SK-N-SH (cell line): ENCODE measurements around the gene ACACB.

Experiments used
- EP300 ChIP-seq, 2 experiments: IDR thresholded peaks; 2 replicates each; pipeline versions ENCODE4 v1.4.0 to v1.6.1; 2012; ENCODE audit warnings: borderline replicate concordance in 1 of 2, low read depth in 1 of 2, low read length in 1 of 2
- EZH2phosphoT487 ChIP-seq: fragments of 200-600 bp; sonication (generic); IDR thresholded peaks from 2 replicates; pipeline ENCODE4 v1.6.1; 2017; ENCODE audit warnings: low read depth, mixed run types, mild to moderate bottlenecking, antibody characterized with exemption, moderate library complexity, borderline replicate concordance
- GABPA ChIP-seq: IDR thresholded peaks from 2 replicates; pipeline ENCODE4 v1.4.0; 2012; ENCODE audit warnings: low read depth, mild to moderate bottlenecking
- MEF2A ChIP-seq: IDR thresholded peaks from 2 replicates; pipeline ENCODE4 v1.4.0; 2012; ENCODE audit warnings: low read depth, borderline replicate concordance
- NRF1 ChIP-seq: IDR thresholded peaks from 2 replicates; pipeline ENCODE4 v1.6.1; 2012; ENCODE audit warnings: low read depth, mild to moderate bottlenecking, low read length
- POLR2AphosphoS5 ChIP-seq: IDR thresholded peaks from 2 replicates; pipeline ENCODE4 v1.6.1; 2012; ENCODE audit warnings: low read depth, low read length
- RAD21 ChIP-seq: IDR thresholded peaks from 2 replicates; pipeline ENCODE4 v1.6.1; 2012; ENCODE audit warnings: mild to moderate bottlenecking, low read length
- TAF1 ChIP-seq: IDR thresholded peaks from 2 replicates; pipeline ENCODE4 v1.6.1; 2012; ENCODE audit warnings: low read depth, mild to moderate bottlenecking, low read length, moderate library complexity, borderline replicate concordance
- TCF12 ChIP-seq: IDR thresholded peaks from 2 replicates; pipeline ENCODE4 v1.4.0; 2012
- YY1 ChIP-seq: IDR thresholded peaks from 2 replicates; pipeline ENCODE4 v1.4.0; 2012; ENCODE audit warnings: low read depth, mild to moderate bottlenecking
- TF ChIP-seq, protein P1 (sequence below): fragments of 200-600 bp; sonication (generic); IDR thresholded peaks from 2 replicates; pipeline ENCODE4 v1.6.1; 2017; ENCODE audit warnings: antibody characterized with exemption, mild to moderate bottlenecking, moderate library complexity
- TF ChIP-seq, protein P2 (sequence below): IDR thresholded peaks from 2 replicates; pipeline ENCODE4 v1.6.1; 2012; ENCODE audit warnings: mild to moderate bottlenecking, low read depth, low read length, moderate library complexity

GRCh38 chr12:109160433-109160832, 44.0 kb downstream of the ACACB start:
- TF ChIP-seq, protein P1, sequence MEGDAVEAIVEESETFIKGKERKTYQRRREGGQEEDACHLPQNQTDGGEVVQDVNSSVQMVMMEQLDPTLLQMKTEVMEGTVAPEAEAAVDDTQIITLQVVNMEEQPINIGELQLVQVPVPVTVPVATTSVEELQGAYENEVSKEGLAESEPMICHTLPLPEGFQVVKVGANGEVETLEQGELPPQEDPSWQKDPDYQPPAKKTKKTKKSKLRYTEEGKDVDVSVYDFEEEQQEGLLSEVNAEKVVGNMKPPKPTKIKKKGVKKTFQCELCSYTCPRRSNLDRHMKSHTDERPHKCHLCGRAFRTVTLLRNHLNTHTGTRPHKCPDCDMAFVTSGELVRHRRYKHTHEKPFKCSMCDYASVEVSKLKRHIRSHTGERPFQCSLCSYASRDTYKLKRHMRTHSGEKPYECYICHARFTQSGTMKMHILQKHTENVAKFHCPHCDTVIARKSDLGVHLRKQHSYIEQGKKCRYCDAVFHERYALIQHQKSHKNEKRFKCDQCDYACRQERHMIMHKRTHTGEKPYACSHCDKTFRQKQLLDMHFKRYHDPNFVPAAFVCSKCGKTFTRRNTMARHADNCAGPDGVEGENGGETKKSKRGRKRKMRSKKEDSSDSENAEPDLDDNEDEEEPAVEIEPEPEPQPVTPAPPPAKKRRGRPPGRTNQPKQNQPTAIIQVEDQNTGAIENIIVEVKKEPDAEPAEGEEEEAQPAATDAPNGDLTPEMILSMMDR = no peak
- no peak for TF ChIP-seq GABPA
- no peak for TF ChIP-seq RAD21
- TF ChIP-seq NRF1 = no peak
- TF ChIP-seq EP300 (IDR thresholded peaks at IDR 0.05; ENCODE audit: borderline replicate concordance in 1 of 2, low read depth in 1 of 2, low read length in 1 of 2) = no peak
- no peak for TF ChIP-seq MEF2A
- no peak for TF ChIP-seq TAF1
- no peak for TF ChIP-seq EZH2phosphoT487
- no peak for TF ChIP-seq YY1
- TF ChIP-seq POLR2AphosphoS5 = no peak
- TF ChIP-seq TCF12 = no peak
- TF ChIP-seq, protein P2, sequence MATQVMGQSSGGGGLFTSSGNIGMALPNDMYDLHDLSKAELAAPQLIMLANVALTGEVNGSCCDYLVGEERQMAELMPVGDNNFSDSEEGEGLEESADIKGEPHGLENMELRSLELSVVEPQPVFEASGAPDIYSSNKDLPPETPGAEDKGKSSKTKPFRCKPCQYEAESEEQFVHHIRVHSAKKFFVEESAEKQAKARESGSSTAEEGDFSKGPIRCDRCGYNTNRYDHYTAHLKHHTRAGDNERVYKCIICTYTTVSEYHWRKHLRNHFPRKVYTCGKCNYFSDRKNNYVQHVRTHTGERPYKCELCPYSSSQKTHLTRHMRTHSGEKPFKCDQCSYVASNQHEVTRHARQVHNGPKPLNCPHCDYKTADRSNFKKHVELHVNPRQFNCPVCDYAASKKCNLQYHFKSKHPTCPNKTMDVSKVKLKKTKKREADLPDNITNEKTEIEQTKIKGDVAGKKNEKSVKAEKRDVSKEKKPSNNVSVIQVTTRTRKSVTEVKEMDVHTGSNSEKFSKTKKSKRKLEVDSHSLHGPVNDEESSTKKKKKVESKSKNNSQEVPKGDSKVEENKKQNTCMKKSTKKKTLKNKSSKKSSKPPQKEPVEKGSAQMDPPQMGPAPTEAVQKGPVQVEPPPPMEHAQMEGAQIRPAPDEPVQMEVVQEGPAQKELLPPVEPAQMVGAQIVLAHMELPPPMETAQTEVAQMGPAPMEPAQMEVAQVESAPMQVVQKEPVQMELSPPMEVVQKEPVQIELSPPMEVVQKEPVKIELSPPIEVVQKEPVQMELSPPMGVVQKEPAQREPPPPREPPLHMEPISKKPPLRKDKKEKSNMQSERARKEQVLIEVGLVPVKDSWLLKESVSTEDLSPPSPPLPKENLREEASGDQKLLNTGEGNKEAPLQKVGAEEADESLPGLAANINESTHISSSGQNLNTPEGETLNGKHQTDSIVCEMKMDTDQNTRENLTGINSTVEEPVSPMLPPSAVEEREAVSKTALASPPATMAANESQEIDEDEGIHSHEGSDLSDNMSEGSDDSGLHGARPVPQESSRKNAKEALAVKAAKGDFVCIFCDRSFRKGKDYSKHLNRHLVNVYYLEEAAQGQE = no peak
